ENCODE results near the gene NAP1L4.

NAP1L4 gene

DNA sequence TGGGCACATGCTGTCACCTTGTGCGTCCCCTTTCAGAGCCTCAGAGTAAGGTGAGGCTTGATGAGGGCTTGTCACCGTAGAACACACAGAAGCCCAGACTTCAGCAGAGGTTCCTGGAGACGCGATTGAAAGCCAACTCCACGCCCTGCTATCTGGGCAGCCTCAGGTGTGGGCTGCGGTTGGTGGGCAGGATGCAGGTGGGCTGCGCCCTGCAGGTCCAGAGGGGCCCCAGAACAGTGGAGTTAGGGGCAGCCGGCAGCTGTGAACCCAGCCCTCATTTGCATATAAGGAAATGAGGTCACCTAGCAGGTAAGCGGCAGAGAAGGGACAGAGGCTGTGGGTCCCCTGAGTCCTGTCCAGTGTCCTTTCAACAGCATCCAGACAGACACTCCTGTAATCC lies 78.4 kb downstream of the NAP1L4 start:
- no peak overlapping the region for H3K4me3 ChIP-seq (ENCODE audit: low read depth, low read length)
- TF ChIP-seq POLR2A (IDR thresholded peaks at IDR 0.05; ENCODE audit: extremely low read depth, insufficient read length), result no peak
- TF ChIP-seq, protein P1, sequence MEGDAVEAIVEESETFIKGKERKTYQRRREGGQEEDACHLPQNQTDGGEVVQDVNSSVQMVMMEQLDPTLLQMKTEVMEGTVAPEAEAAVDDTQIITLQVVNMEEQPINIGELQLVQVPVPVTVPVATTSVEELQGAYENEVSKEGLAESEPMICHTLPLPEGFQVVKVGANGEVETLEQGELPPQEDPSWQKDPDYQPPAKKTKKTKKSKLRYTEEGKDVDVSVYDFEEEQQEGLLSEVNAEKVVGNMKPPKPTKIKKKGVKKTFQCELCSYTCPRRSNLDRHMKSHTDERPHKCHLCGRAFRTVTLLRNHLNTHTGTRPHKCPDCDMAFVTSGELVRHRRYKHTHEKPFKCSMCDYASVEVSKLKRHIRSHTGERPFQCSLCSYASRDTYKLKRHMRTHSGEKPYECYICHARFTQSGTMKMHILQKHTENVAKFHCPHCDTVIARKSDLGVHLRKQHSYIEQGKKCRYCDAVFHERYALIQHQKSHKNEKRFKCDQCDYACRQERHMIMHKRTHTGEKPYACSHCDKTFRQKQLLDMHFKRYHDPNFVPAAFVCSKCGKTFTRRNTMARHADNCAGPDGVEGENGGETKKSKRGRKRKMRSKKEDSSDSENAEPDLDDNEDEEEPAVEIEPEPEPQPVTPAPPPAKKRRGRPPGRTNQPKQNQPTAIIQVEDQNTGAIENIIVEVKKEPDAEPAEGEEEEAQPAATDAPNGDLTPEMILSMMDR (IDR thresholded peaks at IDR 0.05; ENCODE audit: low read depth, low read length), result no peak
- TF ChIP-seq, protein P2, sequence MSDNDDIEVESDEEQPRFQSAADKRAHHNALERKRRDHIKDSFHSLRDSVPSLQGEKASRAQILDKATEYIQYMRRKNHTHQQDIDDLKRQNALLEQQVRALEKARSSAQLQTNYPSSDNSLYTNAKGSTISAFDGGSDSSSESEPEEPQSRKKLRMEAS (IDR thresholded peaks at IDR 0.05; ENCODE audit: low read depth, low read length), result no peak
- TF ChIP-seq MYC (IDR thresholded peaks at IDR 0.05; ENCODE audit: low read depth, low read length), result no peak
- no peak for DNase-seq (ENCODE audit: low read depth)

DNA sequence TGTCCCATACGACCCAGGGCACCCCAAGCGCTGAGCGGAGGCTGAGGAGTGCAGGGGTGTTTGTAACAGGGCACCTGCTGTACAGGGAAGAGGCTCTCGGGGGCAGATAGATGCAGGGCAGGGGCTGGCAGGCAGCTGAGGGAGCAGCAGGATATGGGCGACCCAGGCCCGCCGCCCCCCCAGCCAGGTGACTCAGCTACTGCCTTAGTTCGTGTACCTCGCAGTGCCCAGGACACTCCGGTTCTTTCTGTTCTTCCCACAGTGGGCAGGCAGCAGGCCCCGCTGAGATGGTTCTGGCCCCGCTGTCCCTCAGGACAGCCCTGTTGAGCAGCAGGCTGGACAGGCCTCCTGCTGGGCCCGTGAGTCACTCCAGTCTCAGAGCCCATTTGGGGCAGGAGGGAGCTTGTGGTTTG lies 79.1 kb downstream of the NAP1L4 start:
- H3K4me3 ChIP-seq (ENCODE audit: low read depth, low read length), result no peak overlapping the region
- DNase-seq (ENCODE audit: low read depth), result no peak
- TF ChIP-seq MYC (IDR thresholded peaks at IDR 0.05; ENCODE audit: low read depth, low read length), result no peak
- TF ChIP-seq, protein P2 (IDR thresholded peaks at IDR 0.05; ENCODE audit: low read depth, low read length), result no peak
- TF ChIP-seq, protein P1 (IDR thresholded peaks at IDR 0.05; ENCODE audit: low read depth, low read length), result no peak
- no peak for TF ChIP-seq POLR2A (IDR thresholded peaks at IDR 0.05; ENCODE audit: extremely low read depth, insufficient read length)

DNA sequence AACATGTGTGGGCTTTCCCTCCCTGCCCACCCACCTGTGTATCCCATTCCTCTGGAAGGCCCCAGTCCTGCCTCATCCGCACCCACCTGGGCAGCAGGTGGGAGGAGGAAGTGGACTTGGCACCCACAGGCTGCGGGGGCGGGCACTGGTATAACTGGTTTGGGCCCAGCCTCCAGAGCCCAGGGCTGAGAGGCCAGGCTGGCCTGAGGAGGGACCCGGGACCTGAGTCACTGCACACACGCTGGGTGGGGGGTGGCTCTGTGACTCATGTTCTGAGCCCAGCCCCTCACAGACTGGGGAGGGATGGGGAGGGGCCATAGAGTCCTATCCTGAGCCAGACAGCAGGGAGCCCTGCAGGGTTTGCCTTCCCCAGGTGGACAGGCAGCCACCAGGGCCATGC lies 79.6 kb downstream of the NAP1L4 start:
- no peak overlapping the region for H3K4me3 ChIP-seq (ENCODE audit: low read depth, low read length)
- TF ChIP-seq, protein P1 (IDR thresholded peaks at IDR 0.05; ENCODE audit: low read depth, low read length), result no peak
- TF ChIP-seq, protein P2 (IDR thresholded peaks at IDR 0.05; ENCODE audit: low read depth, low read length), result 0 out of 2 replicates have a peak, but pooled peaks have one; percentile 9
- 0 out of 2 replicates have a peak, but pooled peaks have one; percentile 7 for TF ChIP-seq MYC (IDR thresholded peaks at IDR 0.05; ENCODE audit: low read depth, low read length)
- peak; percentile 86 for DNase-seq (ENCODE audit: low read depth)

DNA sequence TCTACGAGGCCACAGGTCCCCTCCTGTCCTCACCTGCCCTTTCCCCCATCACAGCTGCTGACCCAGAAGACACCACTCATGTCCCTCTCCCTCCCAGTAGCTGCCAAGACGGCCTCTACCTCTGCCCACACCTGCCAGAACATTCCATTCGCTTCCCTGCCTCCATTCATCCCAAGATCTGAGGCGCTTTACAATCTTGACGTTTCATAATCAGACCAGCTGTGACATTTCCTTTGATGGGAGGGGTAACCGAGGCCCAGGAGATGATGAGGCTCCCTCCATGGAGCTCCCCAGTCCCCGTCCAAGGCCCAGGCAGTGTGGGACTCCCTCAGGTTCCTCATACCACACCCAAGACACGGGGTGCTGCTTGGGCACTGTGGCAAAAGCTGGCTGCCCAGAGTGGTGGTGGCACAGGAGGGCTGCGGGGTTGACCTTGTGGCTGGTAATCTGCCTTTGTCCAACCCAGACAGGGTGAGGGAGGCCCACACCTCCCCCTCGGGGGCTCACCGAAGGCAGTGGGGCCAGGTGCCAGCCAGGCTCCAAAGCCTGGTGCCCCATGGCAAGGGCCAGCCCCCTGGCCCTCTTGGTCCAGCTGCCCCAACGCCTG lies 80.2 kb downstream of the NAP1L4 start:
- peak; percentile 41 for DNase-seq (ENCODE audit: low read depth)
- no peak overlapping the region for H3K4me3 ChIP-seq (ENCODE audit: low read depth, low read length)
- TF ChIP-seq, protein P1 (IDR thresholded peaks at IDR 0.05; ENCODE audit: low read depth, low read length), result no peak
- TF ChIP-seq, protein P2 (IDR thresholded peaks at IDR 0.05; ENCODE audit: low read depth, low read length), result no peak
- TF ChIP-seq POLR2A (IDR thresholded peaks at IDR 0.05; ENCODE audit: extremely low read depth, insufficient read length) (no peak), MYC (IDR thresholded peaks at IDR 0.05; ENCODE audit: low read depth, low read length) (no peak)

DNA sequence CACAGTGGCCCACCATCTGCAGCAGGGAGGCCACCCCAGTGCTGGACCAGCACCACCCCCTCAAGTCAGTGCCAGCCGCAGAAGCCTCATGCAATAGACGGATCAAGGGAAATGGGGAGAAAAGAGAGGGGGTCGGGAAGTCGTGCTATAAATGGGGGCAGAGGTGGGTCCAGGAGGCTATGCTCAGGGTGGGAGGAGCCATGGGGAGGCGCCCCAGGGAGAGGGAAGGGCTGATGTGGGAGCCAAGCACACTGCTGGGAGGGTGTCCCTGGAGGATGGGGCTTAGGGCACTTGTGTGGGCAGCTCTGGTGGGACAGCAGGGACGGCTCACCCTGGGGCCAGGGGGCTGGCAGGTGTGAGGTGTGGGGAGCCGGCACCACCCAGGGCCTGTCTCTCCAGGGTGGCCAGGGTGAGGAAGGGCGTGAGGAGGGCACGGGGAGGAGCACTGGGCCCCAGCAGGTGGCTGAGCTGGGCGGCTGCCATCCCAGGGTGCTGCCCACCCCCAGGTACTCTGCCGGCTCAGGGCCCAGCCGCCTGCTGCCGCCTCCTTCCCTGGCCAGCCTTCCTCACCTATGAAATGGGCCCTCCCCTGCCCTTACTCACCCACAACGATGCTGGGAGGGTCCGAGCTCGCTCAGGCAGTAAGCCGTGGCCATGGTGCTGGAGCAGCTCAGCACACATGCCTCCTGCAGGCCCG lies 80.9 kb downstream of the NAP1L4 start:
- TF ChIP-seq, protein P1 (IDR thresholded peaks at IDR 0.05; ENCODE audit: low read depth, low read length), result no peak
- no peak for TF ChIP-seq MYC (IDR thresholded peaks at IDR 0.05; ENCODE audit: low read depth, low read length)
- TF ChIP-seq, protein P2 (IDR thresholded peaks at IDR 0.05; ENCODE audit: low read depth, low read length), result no peak
- TF ChIP-seq POLR2A (IDR thresholded peaks at IDR 0.05; ENCODE audit: extremely low read depth, insufficient read length), result no peak

More for the DNA sequence above, 80.9 kb downstream of the NAP1L4 start:
- no peak for DNase-seq (ENCODE audit: low read depth)
- H3K4me3 ChIP-seq (ENCODE audit: low read depth, low read length), result no peak overlapping the region
